ENCODE measurements around the gene PLEKHA5.

DNA sequence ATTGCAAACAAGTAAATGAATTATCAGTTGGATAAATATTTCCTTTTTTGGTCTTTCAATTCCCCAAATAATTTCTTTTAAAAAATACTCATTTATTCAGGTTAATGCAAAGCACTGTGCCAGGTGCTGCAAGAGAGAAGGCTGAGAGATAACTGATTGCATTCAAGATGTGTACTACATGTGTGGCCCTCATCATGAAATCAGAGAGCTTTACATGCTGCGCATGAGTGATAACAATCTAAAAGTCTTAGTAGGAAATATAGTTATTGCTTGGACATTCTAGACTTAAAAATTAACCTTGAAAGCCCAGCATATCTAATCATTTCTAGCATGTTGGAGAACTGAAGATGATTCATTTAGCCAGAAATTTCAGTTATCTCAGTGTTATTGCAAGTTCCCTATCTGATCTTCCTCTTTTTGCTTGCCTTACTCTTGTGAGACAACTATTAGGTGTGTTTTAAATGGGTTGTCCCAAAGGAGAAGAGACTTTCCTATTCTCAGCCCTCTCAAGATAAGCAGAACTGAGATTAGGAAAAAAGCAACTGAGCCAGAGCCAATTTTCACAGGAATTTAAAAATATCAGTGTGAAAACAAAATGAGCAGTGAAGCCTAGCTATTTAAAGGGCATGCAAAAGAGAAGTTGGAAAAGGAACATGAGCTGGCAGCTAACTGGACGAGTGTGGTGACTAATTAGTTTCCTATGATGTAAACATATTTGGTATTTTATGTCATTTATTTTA, 60.9 kb downstream of the PLEKHA5 start:
- TF ChIP-seq, protein P1, sequence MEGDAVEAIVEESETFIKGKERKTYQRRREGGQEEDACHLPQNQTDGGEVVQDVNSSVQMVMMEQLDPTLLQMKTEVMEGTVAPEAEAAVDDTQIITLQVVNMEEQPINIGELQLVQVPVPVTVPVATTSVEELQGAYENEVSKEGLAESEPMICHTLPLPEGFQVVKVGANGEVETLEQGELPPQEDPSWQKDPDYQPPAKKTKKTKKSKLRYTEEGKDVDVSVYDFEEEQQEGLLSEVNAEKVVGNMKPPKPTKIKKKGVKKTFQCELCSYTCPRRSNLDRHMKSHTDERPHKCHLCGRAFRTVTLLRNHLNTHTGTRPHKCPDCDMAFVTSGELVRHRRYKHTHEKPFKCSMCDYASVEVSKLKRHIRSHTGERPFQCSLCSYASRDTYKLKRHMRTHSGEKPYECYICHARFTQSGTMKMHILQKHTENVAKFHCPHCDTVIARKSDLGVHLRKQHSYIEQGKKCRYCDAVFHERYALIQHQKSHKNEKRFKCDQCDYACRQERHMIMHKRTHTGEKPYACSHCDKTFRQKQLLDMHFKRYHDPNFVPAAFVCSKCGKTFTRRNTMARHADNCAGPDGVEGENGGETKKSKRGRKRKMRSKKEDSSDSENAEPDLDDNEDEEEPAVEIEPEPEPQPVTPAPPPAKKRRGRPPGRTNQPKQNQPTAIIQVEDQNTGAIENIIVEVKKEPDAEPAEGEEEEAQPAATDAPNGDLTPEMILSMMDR (conservative IDR thresholded peaks at IDR 0.05; ENCODE audit: low read depth, low read length), result no peak
- no peak for TF ChIP-seq EZH2 (IDR thresholded peaks at IDR 0.05; ENCODE audit: borderline replicate concordance, low read depth, low read length, poor library complexity, severe bottlenecking)

Data from A673 (cell line).